Vagina (tissue), 2 donors: ENCODE results near the gene SGSM1. TPM values are rescaled to one million over a fixed set of nuclear protein-coding genes. Genes with fewer than 3 reads are reported as not detected.

ENCODE experiments used
- DNase-seq, 2 donors: peaks; one replicate each; pipeline ENCODE4 v3.0.0-alpha.2; 2017; ENCODE audit errors: extremely low spot score in 2 of 2
- H3K27ac ChIP-seq: fragments of 200-600 bp; sonication (generic); one replicate; pipeline ENCODE4 v1.5.1; 2019
- H3K27me3 ChIP-seq: fragments of 200-600 bp; sonication (generic); one replicate; pipeline ENCODE4 v1.5.1; 2019
- H3K36me3 ChIP-seq, 2 donors: fragments of 200-600 bp; sonication (generic); one replicate each; pipeline ENCODE4 v1.5.1; 2017 to 2019
- H3K4me1 ChIP-seq: fragments of 200-600 bp; sonication (generic); one replicate; pipeline ENCODE4 v1.5.1; 2019
- H3K4me3 ChIP-seq, 2 donors: fragments of 200-600 bp; sonication (generic); 1 replicate in 1 of 2; 2 replicates in 1 of 2; pipeline ENCODE4 v1.5.1; 2016 to 2019
- H3K9me3 ChIP-seq: fragments of 200-600 bp; sonication (generic); one replicate; pipeline ENCODE4 v1.5.1; 2019
- CTCF ChIP-seq, 3 experiments: fragments of 450-650 bp in 2 of 3; fragments of 200-600 bp in 1 of 3; sonication (generic) in 1 of 3; IDR thresholded peaks; one replicate each; pipeline ENCODE4 v1.5.1; 2017 to 2019; ENCODE audit warnings: antibody characterized with exemption in 3 of 3, mild to moderate bottlenecking in 2 of 3, moderate library complexity in 2 of 3
- POLR2A ChIP-seq, 2 donors: fragments of 450-650 bp; IDR thresholded peaks; one replicate each; pipeline ENCODE4 v1.6.1; 2017; ENCODE audit warnings: antibody characterized with exemption in 2 of 2, mild to moderate bottlenecking in 2 of 2, moderate library complexity in 2 of 2
- POLR2AphosphoS5 ChIP-seq, 2 donors: sonication (generic); formaldehyde crosslinking; IDR thresholded peaks; one replicate each; pipeline ENCODE4 v1.9.0; 2017; ENCODE audit warnings: antibody characterized with exemption in 2 of 2, mild to moderate bottlenecking in 2 of 2, low read depth in 1 of 2; ENCODE audit not compliant: insufficient read depth in 1 of 2
- intact Hi-C: fragments of 100-400 bp; cut with DNase I; formaldehyde crosslinking; loops from one replicate; pipeline ENCODE4 v1.15.1; 2023
- total RNA-seq: library from RNA; depleted of rRNA; stranded (reverse); fragments of >200 nt; gene quantifications from one replicate; pipeline ENCODE4 v1.2.3, GENCODE V29; 2016

The SGSM1 gene
- total RNA-seq, 1 donor from 2014 or later = 2.9 TPM

- no peak for TF ChIP-seq POLR2AphosphoS5 (IDR thresholded peaks at IDR 0.05; ENCODE audit: insufficient read depth in 1 of 2, low read depth in 1 of 2)
- TF ChIP-seq POLR2A (IDR thresholded peaks at IDR 0.05) = no peak
- no peak for TF ChIP-seq CTCF (IDR thresholded peaks at IDR 0.05)
- H3K9me3 ChIP-seq = no peaks in the 10 kb centered on the region
These were observed 65.7 kb downstream of the SGSM1 start for GRCh38 chr22:24871611-24872205.

GRCh38 chr22:24873226-24873625 is 67.2 kb downstream of the SGSM1 start:
- no peak for DNase-seq
- Histone ChIP-seq H3K9me3 (no peaks in the 10 kb centered on the region), H3K4me1 (no peaks in the 10 kb centered on the region), H3K4me3 (no peak overlapping the region), H3K27ac (no peak overlapping the region), H3K36me3 (no peaks in the 10 kb centered on the region), H3K27me3 (no peaks in the 10 kb centered on the region)
- TF ChIP-seq POLR2A (IDR thresholded peaks at IDR 0.05) = no peak
- TF ChIP-seq CTCF (IDR thresholded peaks at IDR 0.05) = no peak
- TF ChIP-seq POLR2AphosphoS5 (IDR thresholded peaks at IDR 0.05; ENCODE audit: insufficient read depth in 1 of 2, low read depth in 1 of 2) = no peak
- intact Hi-C loops = no loop called here

More at GRCh38 chr22:24871611-24872205, 65.7 kb downstream of the SGSM1 start:
- H3K4me3 ChIP-seq = no peak overlapping the region
- no peaks in the 10 kb centered on the region for H3K4me1 ChIP-seq
- no peaks in the 10 kb centered on the region for H3K27me3 ChIP-seq
- intact Hi-C loops = no loop called here
- no peak for DNase-seq
- no peaks in the 10 kb centered on the region for H3K36me3 ChIP-seq
- no peak overlapping the region for H3K27ac ChIP-seq

GRCh38 chr22:24875862-24876506 is 70.0 kb downstream of the SGSM1 start:
- Histone ChIP-seq H3K4me1 (no peaks in the 10 kb centered on the region), H3K27me3 (no peaks in the 10 kb centered on the region), H3K4me3 (no peak overlapping the region), H3K36me3 (no peaks in the 10 kb centered on the region), H3K27ac (no peak overlapping the region), H3K9me3 (no peaks in the 10 kb centered on the region)
- intact Hi-C loops = no loop called here
- no peak for DNase-seq
- no peak for TF ChIP-seq POLR2A (IDR thresholded peaks at IDR 0.05)
- TF ChIP-seq CTCF (IDR thresholded peaks at IDR 0.05) = no peak
- no peak for TF ChIP-seq POLR2AphosphoS5 (IDR thresholded peaks at IDR 0.05; ENCODE audit: insufficient read depth in 1 of 2, low read depth in 1 of 2)

- TF ChIP-seq POLR2A (IDR thresholded peaks at IDR 0.05) (no peak), POLR2AphosphoS5 (IDR thresholded peaks at IDR 0.05; ENCODE audit: insufficient read depth in 1 of 2, low read depth in 1 of 2) (no peak), CTCF (IDR thresholded peaks at IDR 0.05) (no peak)
- H3K4me3 ChIP-seq = no peak overlapping the region
- H3K4me1 ChIP-seq = no peaks in the 10 kb centered on the region
- no peak for DNase-seq
- intact Hi-C loops = no loop called here
- no peak overlapping the region for H3K27ac ChIP-seq
- H3K27me3 ChIP-seq = no peaks in the 10 kb centered on the region
- H3K9me3 ChIP-seq = no peaks in the 10 kb centered on the region
- H3K36me3 ChIP-seq = no peaks in the 10 kb centered on the region
These were observed 70.7 kb downstream of the SGSM1 start for GRCh38 chr22:24876700-24877099.

GRCh38 chr22:24878969-24879368 is 73.0 kb downstream of the SGSM1 start:
- intact Hi-C loops = no loop called here
- Histone ChIP-seq H3K27ac (no peak overlapping the region), H3K4me3 (no peak overlapping the region), H3K4me1 (no peaks in the 10 kb centered on the region), H3K27me3 (no peaks in the 10 kb centered on the region), H3K36me3 (no peaks in the 10 kb centered on the region), H3K9me3 (no peaks in the 10 kb centered on the region)
- no peak for DNase-seq
- TF ChIP-seq POLR2A (IDR thresholded peaks at IDR 0.05) (no peak), CTCF (IDR thresholded peaks at IDR 0.05) (no peak), POLR2AphosphoS5 (IDR thresholded peaks at IDR 0.05; ENCODE audit: insufficient read depth in 1 of 2, low read depth in 1 of 2) (no peak)
